ENCODE results near the gene SH2D2A. TPM values are rescaled to one million over a fixed set of nuclear protein-coding genes. Genes with fewer than 3 reads are reported as not detected.
A peak's percentile ranks its signal among the peaks of the same experiment; 100 is the strongest.

Gene SH2D2A
- total RNA-seq, 1 donor from 2014 or later = not detected

GRCh38 chr1:156858959-156859522, 42.4 kb upstream of the SH2D2A start, which contains the start of gene INSRR:
Gene INSRR, minus strand, starts transcription at chr1:156859117. Its CDS starts 496 bp downstream, at chr1:156858621.
- Mint-ChIP-seq H3K27ac (no peak within 1 kb of the TSS), H3K9me3 (ENCODE audit: low read depth) (no peaks in the 10 kb centered on the region), H3K4me1 (ENCODE audit: low read depth) (peaks cover 9% of the 10 kb centered on the region), H3K36me3 (ENCODE audit: insufficient read depth) (no peaks in the 10 kb centered on the region), H3K27me3 (peaks cover 84% of the 10 kb centered on the region), H3K4me3 (ENCODE audit: low read depth) (peak within 1 kb of the TSS; percentile 7)
- TF ChIP-seq, protein P1, sequence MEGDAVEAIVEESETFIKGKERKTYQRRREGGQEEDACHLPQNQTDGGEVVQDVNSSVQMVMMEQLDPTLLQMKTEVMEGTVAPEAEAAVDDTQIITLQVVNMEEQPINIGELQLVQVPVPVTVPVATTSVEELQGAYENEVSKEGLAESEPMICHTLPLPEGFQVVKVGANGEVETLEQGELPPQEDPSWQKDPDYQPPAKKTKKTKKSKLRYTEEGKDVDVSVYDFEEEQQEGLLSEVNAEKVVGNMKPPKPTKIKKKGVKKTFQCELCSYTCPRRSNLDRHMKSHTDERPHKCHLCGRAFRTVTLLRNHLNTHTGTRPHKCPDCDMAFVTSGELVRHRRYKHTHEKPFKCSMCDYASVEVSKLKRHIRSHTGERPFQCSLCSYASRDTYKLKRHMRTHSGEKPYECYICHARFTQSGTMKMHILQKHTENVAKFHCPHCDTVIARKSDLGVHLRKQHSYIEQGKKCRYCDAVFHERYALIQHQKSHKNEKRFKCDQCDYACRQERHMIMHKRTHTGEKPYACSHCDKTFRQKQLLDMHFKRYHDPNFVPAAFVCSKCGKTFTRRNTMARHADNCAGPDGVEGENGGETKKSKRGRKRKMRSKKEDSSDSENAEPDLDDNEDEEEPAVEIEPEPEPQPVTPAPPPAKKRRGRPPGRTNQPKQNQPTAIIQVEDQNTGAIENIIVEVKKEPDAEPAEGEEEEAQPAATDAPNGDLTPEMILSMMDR (IDR thresholded peaks at IDR 0.05; ENCODE audit: unreplicated experiment) = no peak
- DNase-seq (ENCODE audit: low spot score, unreplicated experiment) = no peak

DNA sequence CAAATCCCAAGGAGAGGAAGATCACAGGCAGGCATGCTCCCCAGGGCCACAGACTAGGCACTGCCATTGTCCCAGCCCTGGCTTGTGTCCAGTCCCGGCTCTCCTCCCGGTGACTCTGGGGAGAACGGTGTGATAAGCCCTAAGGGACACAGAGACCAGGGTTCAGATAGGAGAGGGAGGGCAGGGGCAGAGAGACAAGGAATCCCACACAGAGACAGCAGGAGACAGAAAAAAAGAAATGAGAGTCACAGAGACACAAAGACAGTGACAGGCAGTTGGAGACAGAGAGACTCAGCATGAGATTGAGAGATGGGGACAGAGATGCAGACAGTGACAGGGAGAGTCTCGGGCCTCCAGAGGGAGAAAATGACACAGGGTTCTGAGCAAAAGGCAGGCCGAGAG, 41.9 kb upstream of the SH2D2A start:
- Mint-ChIP-seq H3K36me3 (ENCODE audit: insufficient read depth) (no peaks in the 10 kb centered on the region), H3K27me3 (peaks cover 84% of the 10 kb centered on the region), H3K4me3 (ENCODE audit: low read depth) (no peak overlapping the region), H3K27ac (no peak overlapping the region), H3K4me1 (ENCODE audit: low read depth) (peaks cover 9% of the 10 kb centered on the region), H3K9me3 (ENCODE audit: low read depth) (no peaks in the 10 kb centered on the region)
- DNase-seq (ENCODE audit: low spot score, unreplicated experiment) = no peak
- TF ChIP-seq, protein P1 (IDR thresholded peaks at IDR 0.05; ENCODE audit: unreplicated experiment) = no peak

- Mint-ChIP-seq H3K4me3 (ENCODE audit: low read depth) (no peak overlapping the region), H3K9me3 (ENCODE audit: low read depth) (no peaks in the 10 kb centered on the region), H3K4me1 (ENCODE audit: low read depth) (peaks cover 6% of the 10 kb centered on the region), H3K36me3 (ENCODE audit: insufficient read depth) (no peaks in the 10 kb centered on the region), H3K27ac (no peak overlapping the region), H3K27me3 (peaks cover 84% of the 10 kb centered on the region)
- no peak for DNase-seq (ENCODE audit: low spot score, unreplicated experiment)
- TF ChIP-seq, protein P1 (IDR thresholded peaks at IDR 0.05; ENCODE audit: unreplicated experiment) = no peak
These were observed 40.9 kb upstream of the SH2D2A start for GRCh38 chr1:156857532-156857931.

GRCh38 chr1:156856282-156856785, 39.7 kb upstream of the SH2D2A start:
- Mint-ChIP-seq H3K36me3 (ENCODE audit: insufficient read depth) (no peaks in the 10 kb centered on the region), H3K4me3 (ENCODE audit: low read depth) (no peak overlapping the region), H3K9me3 (ENCODE audit: low read depth) (no peaks in the 10 kb centered on the region), H3K4me1 (ENCODE audit: low read depth) (peaks cover 6% of the 10 kb centered on the region), H3K27ac (no peak overlapping the region), H3K27me3 (peaks cover 79% of the 10 kb centered on the region)
- TF ChIP-seq, protein P1 (IDR thresholded peaks at IDR 0.05; ENCODE audit: unreplicated experiment) = no peak
- no peak for DNase-seq (ENCODE audit: low spot score, unreplicated experiment)

DNA sequence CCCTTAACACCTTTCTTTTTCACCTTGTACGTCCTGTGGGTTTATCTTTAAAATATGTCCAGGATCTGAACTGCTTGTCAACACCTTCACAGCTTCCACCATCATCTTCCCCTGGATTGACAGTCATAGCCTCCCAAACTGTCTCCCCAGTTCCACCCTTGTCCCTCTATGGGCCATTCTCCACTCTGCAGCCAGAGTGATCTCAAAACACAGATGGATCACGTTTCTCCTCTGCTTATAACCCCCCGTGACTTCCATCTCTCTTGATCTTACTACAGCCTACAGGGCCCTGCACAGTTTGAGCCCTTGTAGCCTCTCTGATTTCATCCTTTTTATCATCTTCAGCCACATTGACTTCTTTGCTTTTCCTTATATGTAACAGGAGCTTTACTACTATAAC, 38.0 kb upstream of the SH2D2A start:
- Mint-ChIP-seq H3K4me1 (ENCODE audit: low read depth) (peaks cover 2% of the 10 kb centered on the region), H3K27me3 (peaks cover 80% of the 10 kb centered on the region)

More for the DNA sequence above, 38.0 kb upstream of the SH2D2A start:
- Mint-ChIP-seq H3K9me3 (ENCODE audit: low read depth) (no peaks in the 10 kb centered on the region), H3K27ac (no peak overlapping the region), H3K36me3 (ENCODE audit: insufficient read depth) (no peaks in the 10 kb centered on the region), H3K4me3 (ENCODE audit: low read depth) (no peak overlapping the region)
- TF ChIP-seq, protein P1 (IDR thresholded peaks at IDR 0.05; ENCODE audit: unreplicated experiment) = no peak
- no peak for DNase-seq (ENCODE audit: low spot score, unreplicated experiment)

All from progenitor cell of endocrine pancreas (in vitro differentiated cells).